Small intestine (tissue), 7 donors: Measurements from ENCODE around the gene ATP1A2. TPM values are rescaled to one million over a fixed set of nuclear protein-coding genes. Genes with fewer than 3 reads are reported as not detected.

ENCODE experiments used
- DNase-seq, 2 donors: peaks; one replicate each; pipeline versions ENCODE4 v3.0.0 to v3.0.0-alpha.2; 2013
- FAIRE-seq: peaks from 2 replicates; lab custom pipeline; 2012; peaks lifted over from hg19 to GRCh38; lab: Jason Lieb, UNC
- H3K27ac ChIP-seq, 3 donors: one replicate each; pipeline ENCODE4 v1.5.1; 2013; ENCODE audit warnings: low read length in 2 of 3, mild to moderate bottlenecking in 2 of 3, control low read depth in 1 of 3, inconsistent platforms in 1 of 3, low read depth in 1 of 3, moderate library complexity in 1 of 3
- H3K27me3 ChIP-seq, 3 donors: one replicate each; pipeline ENCODE4 v1.6.1; 2013; ENCODE audit warnings: low read length in 3 of 3, inconsistent platforms in 1 of 3; ENCODE audit not compliant: control insufficient read depth in 3 of 3, insufficient read depth in 3 of 3
- H3K36me3 ChIP-seq, 3 donors: one replicate each; pipeline ENCODE4 v1.6.1; 2013; ENCODE audit warnings: low read length in 3 of 3, inconsistent platforms in 1 of 3, low read depth in 1 of 3, mild to moderate bottlenecking in 1 of 3, moderate library complexity in 1 of 3; ENCODE audit not compliant: control insufficient read depth in 3 of 3, insufficient read depth in 2 of 3
- H3K4me1 ChIP-seq, 3 donors: one replicate each; pipeline ENCODE4 v1.6.1; 2013; ENCODE audit warnings: low read length in 2 of 3, inconsistent platforms in 1 of 3, low read depth in 1 of 3, mild to moderate bottlenecking in 1 of 3, moderate library complexity in 1 of 3; ENCODE audit not compliant: control insufficient read depth in 3 of 3, insufficient read depth in 2 of 3
- H3K4me3 ChIP-seq, 3 donors: one replicate each; pipeline ENCODE4 v1.5.1; 2013; ENCODE audit warnings: low read length in 3 of 3, control low read depth in 1 of 3, inconsistent platforms in 1 of 3, low read depth in 1 of 3, mild to moderate bottlenecking in 1 of 3, moderate library complexity in 1 of 3
- H3K9me3 ChIP-seq, 2 donors: one replicate each; pipeline ENCODE4 v1.6.1; 2013; ENCODE audit warnings: low read depth in 1 of 2, low read length in 1 of 2; ENCODE audit not compliant: control insufficient read depth in 2 of 2, insufficient read depth in 1 of 2
- WGBS, 3 donors: extraction: QIAGEN DNeasy Blood & Tissue Kit; methylation state at CpG; one replicate each; pipeline ENCODE4 v1.1.7; 2013; 5-methylcytosine and 5-hydroxymethylcytosine counted together
- polyA plus RNA-seq, 4 donors: library from polyadenylated mRNA; stranded (reverse) in 3 of 4; unstranded in 1 of 4; fragments of 200-250 nt in 3 of 4; fragments of 120-200 nt in 1 of 4; gene quantifications; one replicate each; pipeline versions ENCODE4 v1.2.1 to v1.2.3, GENCODE V29; 2013
- donor health status: healthy with polysubstance abuse.
- donor health status: control.
- donor health status: control.
- donor health status: Bipolar disorder and iron deficiency.
- donor health status: healthy.

ATP1A2 gene
- polyA plus RNA-seq, 4 donors = 0.22 to 5.3 (median 1.2) TPM

DNA sequence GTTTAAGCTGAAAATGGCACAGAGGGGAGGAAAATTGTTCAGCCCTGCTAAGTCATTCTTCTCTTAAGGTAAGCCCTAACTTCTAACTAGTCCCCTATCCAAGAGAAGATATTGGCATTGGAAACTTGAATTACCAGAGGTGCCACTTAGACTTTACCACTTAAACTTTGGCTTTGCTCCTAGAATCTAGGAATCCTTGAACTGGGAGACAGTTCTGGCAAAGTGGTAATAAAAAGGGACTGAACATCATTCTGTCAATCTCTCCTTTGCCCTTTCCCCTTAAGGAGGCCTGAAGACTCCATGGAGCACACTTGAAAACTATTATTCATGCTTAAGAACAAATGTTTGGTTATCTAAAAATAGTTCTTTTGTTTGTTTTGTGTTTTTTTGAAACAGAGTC is 44.3 kb downstream of the ATP1A2 start:
- Histone ChIP-seq H3K36me3 (no peaks in the 10 kb centered on the region), H3K27me3 (no peaks in the 10 kb centered on the region), H3K27ac (no peak overlapping the region), H3K4me1 (no peaks in the 10 kb centered on the region), H3K4me3 (no peak overlapping the region), H3K9me3 (no peaks in the 10 kb centered on the region)
- FAIRE-seq (no peak), DNase-seq (no peak)

DNA sequence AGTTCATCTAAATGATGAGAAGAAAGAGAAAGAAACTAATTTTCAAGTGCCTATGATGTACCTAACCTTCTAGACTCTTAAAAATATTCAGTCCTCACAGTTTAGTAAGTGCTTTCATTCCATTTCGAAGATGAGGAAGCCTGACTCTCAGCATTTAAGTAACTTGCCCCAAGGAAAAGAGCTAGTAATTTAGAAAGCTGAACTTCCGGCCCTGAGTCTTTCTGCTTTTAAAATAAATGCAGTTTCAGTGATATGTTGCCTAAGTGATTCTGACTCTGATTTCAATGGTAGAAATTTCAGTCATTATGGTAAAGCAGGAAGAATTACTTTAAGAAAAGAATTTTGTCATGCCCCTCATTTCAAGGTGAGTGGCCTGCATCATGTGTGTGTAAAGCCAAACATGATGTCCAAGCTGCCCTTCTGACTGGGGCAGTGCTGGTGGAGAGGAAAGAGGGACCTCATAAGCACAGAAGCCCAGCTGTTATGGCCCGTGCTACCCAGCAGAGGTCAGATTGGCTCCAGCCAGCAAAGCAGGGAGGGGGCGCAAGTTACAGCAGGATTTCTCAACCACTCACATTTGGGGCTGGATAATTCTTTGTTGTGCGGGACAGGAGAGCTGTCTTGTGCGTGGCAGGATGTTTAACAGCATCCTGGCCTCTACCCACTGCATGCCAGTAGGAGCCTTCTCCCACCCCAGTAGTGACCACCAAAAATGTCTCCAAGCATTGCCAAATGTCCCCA is 46.6 kb downstream of the ATP1A2 start:
- no peak for FAIRE-seq
- DNase-seq = no peak
- 57 to 80% (median 71%) methylated on average over 6 of the region's 6 CpGs for WGBS, 3 donors

DNA sequence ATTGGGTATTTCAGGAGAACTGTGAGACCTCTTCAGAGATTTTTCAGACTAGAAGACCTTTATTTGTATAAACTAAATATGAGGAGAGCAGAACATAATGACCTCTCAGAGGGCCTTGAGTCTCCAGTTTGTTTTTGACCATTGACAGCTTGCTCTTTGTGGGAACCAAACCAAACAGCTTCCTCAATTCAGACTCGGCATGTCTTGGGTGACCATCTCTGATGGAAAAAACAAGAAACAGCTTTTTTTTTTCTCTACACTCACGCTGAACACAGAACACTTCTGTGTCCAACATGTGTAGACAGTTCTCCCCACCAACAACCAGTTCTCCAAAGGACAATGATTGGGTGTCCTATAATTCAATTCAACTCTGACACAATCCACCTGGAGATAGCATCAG is 47.4 kb downstream of the ATP1A2 start:
- Histone ChIP-seq H3K27ac (no peak overlapping the region), H3K36me3 (no peaks in the 10 kb centered on the region), H3K4me1 (no peaks in the 10 kb centered on the region), H3K9me3 (no peaks in the 10 kb centered on the region), H3K4me3 (no peak overlapping the region), H3K27me3 (no peaks in the 10 kb centered on the region)
- DNase-seq (no peak), FAIRE-seq (no peak)
- WGBS, 3 donors = 72 to 87% (median 76%) methylated on average over 2 of the region's 2 CpGs

More for the DNA sequence above, 46.6 kb downstream of the ATP1A2 start:
- Histone ChIP-seq H3K27me3 (no peaks in the 10 kb centered on the region), H3K4me1 (no peaks in the 10 kb centered on the region), H3K27ac (no peak overlapping the region), H3K4me3 (no peak overlapping the region), H3K36me3 (no peaks in the 10 kb centered on the region), H3K9me3 (no peaks in the 10 kb centered on the region)

DNA sequence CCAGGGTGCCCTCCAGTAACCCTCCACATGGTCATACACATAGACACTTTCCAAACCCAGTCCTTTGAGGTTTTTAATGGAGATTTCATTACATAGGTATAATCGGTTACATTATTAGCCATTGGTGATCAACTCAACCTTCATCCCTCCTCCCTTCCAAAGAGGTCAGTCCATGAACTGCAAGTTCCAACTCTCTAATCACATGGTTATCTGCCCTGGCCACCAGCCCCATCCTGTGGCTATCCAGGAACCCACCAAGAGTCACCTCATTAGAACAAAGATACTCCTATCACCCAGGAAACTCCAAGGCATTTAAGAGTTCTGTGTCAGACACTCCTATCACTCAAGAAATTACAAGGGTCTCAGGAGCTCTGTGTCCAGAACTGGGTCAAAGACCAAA is 48.1 kb downstream of the ATP1A2 start:
- no peaks in the 10 kb centered on the region for H3K27me3 ChIP-seq
- no peaks in the 10 kb centered on the region for H3K9me3 ChIP-seq
- no peak for FAIRE-seq
- H3K4me1 ChIP-seq = no peaks in the 10 kb centered on the region
- 95 to 97% (median 96%) methylated on average over 1 of the region's 1 CpG for WGBS, 3 donors
- DNase-seq = no peak
- no peak overlapping the region for H3K27ac ChIP-seq
- H3K4me3 ChIP-seq = no peak overlapping the region
- no peaks in the 10 kb centered on the region for H3K36me3 ChIP-seq

DNA sequence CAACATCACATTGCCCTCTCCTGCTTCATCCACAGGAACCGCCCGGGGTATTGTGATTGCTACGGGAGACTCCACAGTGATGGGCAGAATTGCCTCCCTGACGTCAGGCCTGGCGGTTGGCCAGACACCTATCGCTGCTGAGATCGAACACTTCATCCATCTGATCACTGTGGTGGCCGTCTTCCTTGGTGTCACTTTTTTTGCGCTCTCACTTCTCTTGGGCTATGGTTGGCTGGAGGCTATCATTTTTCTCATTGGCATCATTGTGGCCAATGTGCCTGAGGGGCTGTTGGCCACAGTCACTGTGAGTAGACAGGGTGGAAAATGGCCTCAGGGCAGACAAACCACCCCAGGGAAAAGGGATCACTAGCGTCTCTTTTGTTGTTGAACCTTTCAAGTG is 48.6 kb downstream of the ATP1A2 start:
- no peaks in the 10 kb centered on the region for H3K27me3 ChIP-seq
- no peaks in the 10 kb centered on the region for H3K36me3 ChIP-seq
- DNase-seq (no peak), FAIRE-seq (no peak)
- no peak overlapping the region for H3K27ac ChIP-seq
- WGBS, 3 donors = 82 to 93% (median 88%) methylated on average over 10 of the region's 10 CpGs
- no peak overlapping the region for H3K4me3 ChIP-seq
- H3K4me1 ChIP-seq = no peaks in the 10 kb centered on the region
- H3K9me3 ChIP-seq = no peaks in the 10 kb centered on the region

DNA sequence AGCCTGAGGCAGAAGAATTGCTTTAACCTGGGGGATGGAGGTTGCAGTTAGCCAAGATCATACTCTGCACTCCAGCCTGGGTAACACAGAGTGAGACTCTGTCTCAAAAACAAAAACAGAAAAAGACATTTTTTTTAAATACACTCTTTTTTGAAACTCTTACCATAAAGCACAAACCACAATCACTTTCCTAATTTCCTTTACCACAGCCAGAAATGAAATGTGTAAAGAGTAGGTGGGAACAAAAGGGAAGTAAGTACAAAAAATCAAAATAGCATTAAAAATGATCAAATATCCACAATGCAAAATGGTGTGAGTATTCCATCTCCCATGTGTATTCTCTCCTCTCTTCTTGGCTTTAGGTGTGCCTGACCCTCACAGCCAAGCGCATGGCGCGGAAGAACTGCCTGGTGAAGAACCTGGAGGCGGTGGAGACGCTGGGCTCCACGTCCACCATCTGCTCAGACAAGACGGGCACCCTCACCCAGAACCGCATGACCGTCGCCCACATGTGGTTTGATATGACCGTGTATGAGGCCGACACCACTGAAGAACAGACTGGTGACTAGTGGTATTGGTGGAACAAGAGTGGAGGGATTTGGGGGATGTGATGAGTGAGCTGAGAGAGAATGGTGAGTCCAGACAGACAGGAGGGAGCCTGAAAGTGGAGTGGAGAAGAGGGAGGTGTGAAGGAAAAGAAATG is 50.8 kb downstream of the ATP1A2 start:
- no peaks in the 10 kb centered on the region for H3K36me3 ChIP-seq
- no peak overlapping the region for H3K27ac ChIP-seq
- DNase-seq (no peak), FAIRE-seq (no peak)
- H3K4me3 ChIP-seq = no peak overlapping the region
- no peaks in the 10 kb centered on the region for H3K9me3 ChIP-seq
- peaks cover 0 to 5% (median 0%) of the 10 kb centered on the region in 3 donors for H3K27me3 ChIP-seq
- WGBS, 3 donors = 78 to 88% (median 81%) methylated on average over 12 of the region's 12 CpGs
- no peaks in the 10 kb centered on the region for H3K4me1 ChIP-seq

DNA sequence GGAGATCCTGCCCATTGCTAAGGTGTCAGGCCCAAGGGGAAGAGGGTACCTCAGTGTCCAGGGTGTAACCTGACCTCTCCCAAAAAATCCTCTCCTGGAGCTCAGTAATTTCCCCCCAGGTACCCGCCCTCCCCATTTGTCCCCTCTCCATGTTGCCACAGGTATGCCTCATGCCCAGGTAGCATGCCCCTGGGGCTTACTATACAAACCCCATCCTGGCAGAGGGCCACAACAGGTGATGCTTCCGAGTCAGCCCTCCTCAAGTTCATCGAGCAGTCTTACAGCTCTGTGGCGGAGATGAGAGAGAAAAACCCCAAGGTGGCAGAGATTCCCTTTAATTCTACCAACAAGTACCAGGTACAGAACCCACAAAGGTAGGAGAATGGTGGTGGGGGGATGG is 51.5 kb downstream of the ATP1A2 start:
- H3K9me3 ChIP-seq = no peaks in the 10 kb centered on the region
- 61 to 82% (median 63%) methylated on average over 4 of the region's 4 CpGs for WGBS, 3 donors

DNA sequence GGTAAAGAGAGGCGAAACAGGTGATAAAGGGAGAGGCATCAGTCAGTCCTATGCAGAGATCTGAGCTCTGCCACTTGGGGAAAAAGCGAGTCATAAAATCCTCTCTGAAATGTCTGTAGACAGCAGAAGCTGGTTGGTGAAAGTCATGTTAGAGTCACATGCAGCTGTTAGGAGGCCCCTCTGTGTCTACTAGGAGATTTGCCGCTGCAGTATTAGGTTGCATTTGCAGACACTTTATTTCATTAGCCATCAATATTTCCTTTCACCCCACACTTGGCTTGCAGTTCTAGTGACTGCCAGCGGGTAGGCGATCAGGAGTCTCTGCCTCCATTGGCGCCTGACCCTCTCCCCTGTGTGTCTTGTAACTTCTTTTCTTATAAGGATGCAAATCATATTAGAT is 52.0 kb downstream of the ATP1A2 start:
- no peak overlapping the region for H3K4me3 ChIP-seq
- FAIRE-seq = no peak
- no peaks in the 10 kb centered on the region for H3K36me3 ChIP-seq
- WGBS, 3 donors = 81 to 92% (median 84%) methylated on average over 6 of the region's 6 CpGs
- H3K27me3 ChIP-seq = peaks cover 0 to 5% (median 0%) of the 10 kb centered on the region in 3 donors
- H3K4me1 ChIP-seq = no peaks in the 10 kb centered on the region
- H3K27ac ChIP-seq = no peak overlapping the region
- H3K9me3 ChIP-seq = no peaks in the 10 kb centered on the region
- no peak for DNase-seq

More for the DNA sequence above, 51.5 kb downstream of the ATP1A2 start:
- H3K27ac ChIP-seq = no peak overlapping the region
- no peak overlapping the region for H3K4me3 ChIP-seq
- H3K27me3 ChIP-seq = peaks cover 0 to 5% (median 0%) of the 10 kb centered on the region in 3 donors
- DNase-seq (no peak), FAIRE-seq (no peak)
- no peaks in the 10 kb centered on the region for H3K36me3 ChIP-seq
- no peaks in the 10 kb centered on the region for H3K4me1 ChIP-seq
